Right cardiac atrium (tissue), 5 donors: Measurements from ENCODE around the gene RASA1. TPM values are rescaled to one million over a fixed set of nuclear protein-coding genes. Genes with fewer than 3 reads are reported as not detected.

Experiments
- polyA plus RNA-seq: library from polyadenylated mRNA; stranded (reverse); fragments of 200-250 nt; gene quantifications from one replicate; pipeline ENCODE4 v1.2.3, GENCODE V29; 2013
- total RNA-seq, 4 donors: library from RNA; stranded (reverse); fragmentation: NEBNext Ultra II Directional; extraction: Animal tissue kit (Norgen Biotek cat#: 25700); gene quantifications; one replicate each; pipeline ENCODE4 v1.2.1, GENCODE V29; 2021
- donor health status: healthy with polysubstance abuse.
- donor health status: DM: no; HTN: yes; CAD: no.
- donor health status: DM: no; HTN: no; CAD: no.
- donor health status: DM: no; HTN: yes; CAD: no; lungs with severe emphysema.
- donor health status: DM: yes; HTN: yes; CAD: no.

The RASA1 gene
- total and polyA plus RNA-seq, 5 donors = 8.7 to 21.2 (median 19.8) TPM

Other genes with a start within 250 kb of the RASA1 start
- 10 to 100 TPM; 23.4 to 42.8 (median 29.8) TPM for gene CCNH, start 145.0 kb downstream of the RASA1 start, total RNA-seq
- gene CCNH, start 145.0 kb downstream of the RASA1 start, polyA plus RNA-seq = 39.6 TPM